OCI-LY3 (cell line): Measurements from ENCODE around the gene SNX13.

Experiments used
- CTCF ChIP-seq: fragments of 200-600, 300-600 bp; sonication (generic); IDR thresholded peaks from 2 replicates; pipeline ENCODE4 v1.5.1; 2014; ENCODE audit warnings: antibody characterized with exemption, low read length, low read depth
- EZH2phosphoT487 ChIP-seq: fragments of 200-600 bp; shearing (Covaris generic); IDR thresholded peaks from 2 replicates; pipeline ENCODE4 v1.6.1; 2018; ENCODE audit warnings: antibody characterized with exemption, mixed run types, low read depth

- TF ChIP-seq EZH2phosphoT487 (no peak), CTCF (no peak)
Measured at GRCh38 chr7:17863095-17863808, 77.0 kb downstream of the SNX13 start.
